GM12878 (cell line): ENCODE data around the gene EEFSEC. TPM values are rescaled to one million over a fixed set of nuclear protein-coding genes. Genes with fewer than 3 reads are reported as not detected.

Experiments
- ATAC-seq: fragments of 200-7000 bp; cut with Tn5 transposase; 3 replicates; pipeline ENCODE4 v1.9.1; 2020; ENCODE audit warnings: mild to moderate bottlenecking, moderate library complexity
- BruUV-seq: library from RNA; stranded (reverse); fragments of 400-500 nt; replicated peaks from 2 replicates; lab custom pipeline; 2021; lab: Mats Ljungman, UMichigan
- CTCF ChIA-PET: fragments of 300-600 bp; sonication (Branson Sonifier 250); formaldehyde crosslinking; extraction: SDS; loops from one replicate; lab custom pipeline; 2021; ENCODE audit warnings: inconsistent platforms; lab: Yijun Ruan, JAX
- POLR2A ChIA-PET: fragments of 350-600 bp; formaldehyde crosslinking; extraction: SDS; loops from one replicate; lab custom pipeline; 2021; ENCODE audit warnings: inconsistent platforms; lab: Charles Lee
- RAD21 ChIA-PET: fragments of 300-600 bp; sonication (Branson Sonifier 250); formaldehyde crosslinking; loops from one replicate; lab custom pipeline; 2023; ENCODE audit warnings: antibody characterized with exemption; ENCODE audit not compliant: unreplicated experiment; lab: Charles Lee
- SMC1A ChIA-PET: fragments of 300-600 bp; sonication (Branson Sonifier 250); formaldehyde crosslinking; loops from one replicate; lab custom pipeline; 2023; ENCODE audit not compliant: unreplicated experiment, uncharacterized antibody; lab: Charles Lee
- DNase-seq: peaks from one replicate; pipeline ENCODE4 v3.0.0-alpha.2; 2011; ENCODE audit warnings: low read depth, low spot score
- FAIRE-seq: peaks from 3 replicates; lab custom pipeline; 2011; peaks lifted over from hg19 to GRCh38; lab: Jason Lieb, UNC
- H2AFZ ChIP-seq: 2 replicates; pipeline ENCODE4 v1.6.0; 2011; ENCODE audit warnings: low read depth, low read length, control low read depth; ENCODE audit not compliant: control insufficient read depth
- H3K27ac ChIP-seq: 2 replicates; pipeline ENCODE4 v1.5.1; 2011; ENCODE audit warnings: control low read depth; ENCODE audit not compliant: control insufficient read depth, insufficient read depth
- H3K27me3 ChIP-seq, 2 experiments: replicated peaks in 1 of 2; 2 replicates each; pipeline versions ENCODE4 v1.6.0 to v1.6.1; 2011; ENCODE audit warnings: low read length in 1 of 2; ENCODE audit not compliant: control insufficient read depth in 2 of 2, insufficient read depth in 2 of 2
- H3K36me3 ChIP-seq, 2 experiments: 2 replicates each; pipeline ENCODE4 v1.5.1; 2011; ENCODE audit warnings: low read length in 1 of 2; ENCODE audit not compliant: control insufficient read depth in 2 of 2, insufficient read depth in 2 of 2
- H3K4me1 ChIP-seq: 2 replicates; pipeline ENCODE4 v1.6.1; 2011; ENCODE audit warnings: mild to moderate bottlenecking, low read length, moderate library complexity, mixed read lengths; ENCODE audit not compliant: control insufficient read depth, insufficient read depth
- H3K4me2 ChIP-seq: 2 replicates; pipeline ENCODE4 v1.6.0; 2011; ENCODE audit warnings: control low read depth; ENCODE audit not compliant: control insufficient read depth, insufficient read depth
- H3K4me3 ChIP-seq: fragments of 200-600 bp; sonication (generic); 2 replicates; pipeline ENCODE4 v1.5.1; 2016
- H3K79me2 ChIP-seq: 2 replicates; pipeline ENCODE4 v1.6.0; 2011; ENCODE audit warnings: low read length; ENCODE audit not compliant: control insufficient read depth, insufficient read depth
- H3K9ac ChIP-seq: 2 replicates; pipeline ENCODE4 v1.8.0; 2011; ENCODE audit warnings: low read length, control low read depth, mixed read lengths; ENCODE audit not compliant: control insufficient read depth, insufficient read depth
- H3K9me3 ChIP-seq: replicated peaks from 3 replicates; pipeline ENCODE4 v1.5.1; 2011; ENCODE audit warnings: mild to moderate bottlenecking, low read length; ENCODE audit not compliant: control insufficient read depth, insufficient read depth
- H4K20me1 ChIP-seq: 2 replicates; pipeline ENCODE4 v1.6.0; 2011; ENCODE audit not compliant: control insufficient read depth, insufficient read depth
- MTA3 ChIP-seq: IDR thresholded peaks from 2 replicates; pipeline ENCODE4 v1.6.1; 2012; ENCODE audit warnings: low read length, inconsistent platforms, borderline replicate concordance
- NR2F1 ChIP-seq: fragments of 450-650 bp; conservative IDR thresholded peaks from 2 replicates; pipeline ENCODE4 v1.6.1; 2017; ENCODE audit warnings: mild to moderate bottlenecking
- PAX8 ChIP-seq: fragments of 450-650 bp; IDR thresholded peaks from 2 replicates; pipeline ENCODE4 v1.6.1; 2017; ENCODE audit warnings: mild to moderate bottlenecking, moderate library complexity
- PML ChIP-seq: IDR thresholded peaks from 2 replicates; pipeline ENCODE4 v1.6.1; 2012; ENCODE audit warnings: low read length, inconsistent platforms
- RELA ChIP-seq: fragments of 450-650 bp; IDR thresholded peaks from 2 replicates; pipeline ENCODE4 v1.8.0; 2014; ENCODE audit warnings: borderline replicate concordance; ENCODE audit not compliant: partially characterized antibody
- SMAD1 ChIP-seq: fragments of 450-650 bp; IDR thresholded peaks from 2 replicates; pipeline ENCODE4 v1.6.1; 2018; ENCODE audit warnings: mild to moderate bottlenecking, low read depth; ENCODE audit not compliant: partially characterized antibody
- TCF3 ChIP-seq: IDR thresholded peaks from 2 replicates; pipeline ENCODE4 v1.6.1; 2012; ENCODE audit warnings: low read depth, mild to moderate bottlenecking, low read length, borderline replicate concordance; ENCODE audit not compliant: insufficient read depth
- ZNF274 ChIP-seq: IDR thresholded peaks from one replicate; pipeline ENCODE4 v1.8.0; 2011; ENCODE audit not compliant: insufficient read length, insufficient read depth
- WGBS: methylation state at CpG from one replicate; pipeline ENCODE4 v1.1.6; 2016; ENCODE audit warnings: low lambda C conversion rate; ENCODE audit not compliant: insufficient replicate concordance, insufficient coverage; ENCODE audit errors: missing lambda C conversion rate; 5-methylcytosine and 5-hydroxymethylcytosine counted together
- in situ Hi-C: fragments of 300-500 bp; cut with MboI; formaldehyde crosslinking; loops from 9 replicates; pipeline ENCODE4 v1.14.3; 2018; ENCODE audit warnings: mixed read lengths
- intact Hi-C: fragments of 100-400 bp; cut with micrococcal nuclease; formaldehyde crosslinking; loops from one replicate; pipeline ENCODE4 v1.14.2; 2022; ENCODE audit not compliant: unreplicated experiment
- polyA plus RNA-seq, 11 experiments: library from polyadenylated mRNA; depleted of rRNA in 4 of 11; unstranded in 6 of 11; stranded (reverse) in 5 of 11; fragments of >200 nt; fragmentation: Nextera tagmentation in 4 of 11; fragmentation: Illumina TruSeq in 1 of 11; extraction: Ambion mirVana in 4 of 11; extraction: Trizol in 1 of 11; gene quantifications; 1 replicate in 1 of 11; 2 replicates in 10 of 11; pipeline versions ENCODE4 v1.2.1 to v1.2.3, GENCODE V29; 2011 to 2016; ENCODE audit warnings: inconsistent platforms in 2 of 11, missing spikeins in 2 of 11, low read depth in 1 of 11
- total RNA-seq, 4 experiments: library from RNA; depleted of rRNA in 3 of 4; stranded (reverse); fragments of >200 nt in 3 of 4; fragmentation: Illumina TruSeq in 1 of 4; extraction: Trizol in 1 of 4; gene quantifications; 2 replicates each; pipeline versions ENCODE4 v1.2.1 to v1.2.3, GENCODE V29; 2013 to 2021
- TF ChIP-seq, protein P1 (sequence below): fragments of 150-350 bp; IDR thresholded peaks from 2 replicates; pipeline ENCODE4 v1.6.1; 2016; ENCODE audit warnings: low read depth, low read length

EEFSEC gene
- total and polyA plus RNA-seq, 10 of the 15 experiments (the other 5 are each of a cell fraction or from before 2014, with no cell fraction given): 0.29 to 29.1 (median 16.1) TPM

DNA sequence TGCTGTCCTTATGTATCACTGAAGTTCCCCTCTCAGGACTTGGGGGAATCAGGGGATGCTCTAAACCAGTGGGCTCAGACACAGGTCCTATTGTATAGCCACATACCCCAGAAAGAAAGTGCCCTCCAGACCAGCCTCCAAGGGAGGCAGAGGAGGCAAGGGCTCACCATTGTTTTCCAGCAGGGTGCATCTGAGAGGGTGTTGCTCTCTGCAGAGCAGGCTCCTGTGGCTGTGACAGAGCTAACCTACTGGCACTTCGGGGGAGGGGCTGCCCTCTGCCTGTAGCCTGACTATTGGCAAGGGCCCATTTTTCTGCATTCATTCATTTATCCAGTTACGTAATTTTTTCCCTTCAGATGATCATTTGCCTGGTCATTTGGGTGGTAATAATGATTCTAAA, 39.9 kb downstream of the EEFSEC start:
- no peak for TF ChIP-seq RELA
- TF ChIP-seq MTA3: no peak
- TF ChIP-seq SMAD1: no peak
- TF ChIP-seq ZNF274: no peak
- no peak for TF ChIP-seq PAX8
- TF ChIP-seq TCF3: no peak
- TF ChIP-seq NR2F1: no peak
- TF ChIP-seq PML: no peak
- TF ChIP-seq, protein P1, sequence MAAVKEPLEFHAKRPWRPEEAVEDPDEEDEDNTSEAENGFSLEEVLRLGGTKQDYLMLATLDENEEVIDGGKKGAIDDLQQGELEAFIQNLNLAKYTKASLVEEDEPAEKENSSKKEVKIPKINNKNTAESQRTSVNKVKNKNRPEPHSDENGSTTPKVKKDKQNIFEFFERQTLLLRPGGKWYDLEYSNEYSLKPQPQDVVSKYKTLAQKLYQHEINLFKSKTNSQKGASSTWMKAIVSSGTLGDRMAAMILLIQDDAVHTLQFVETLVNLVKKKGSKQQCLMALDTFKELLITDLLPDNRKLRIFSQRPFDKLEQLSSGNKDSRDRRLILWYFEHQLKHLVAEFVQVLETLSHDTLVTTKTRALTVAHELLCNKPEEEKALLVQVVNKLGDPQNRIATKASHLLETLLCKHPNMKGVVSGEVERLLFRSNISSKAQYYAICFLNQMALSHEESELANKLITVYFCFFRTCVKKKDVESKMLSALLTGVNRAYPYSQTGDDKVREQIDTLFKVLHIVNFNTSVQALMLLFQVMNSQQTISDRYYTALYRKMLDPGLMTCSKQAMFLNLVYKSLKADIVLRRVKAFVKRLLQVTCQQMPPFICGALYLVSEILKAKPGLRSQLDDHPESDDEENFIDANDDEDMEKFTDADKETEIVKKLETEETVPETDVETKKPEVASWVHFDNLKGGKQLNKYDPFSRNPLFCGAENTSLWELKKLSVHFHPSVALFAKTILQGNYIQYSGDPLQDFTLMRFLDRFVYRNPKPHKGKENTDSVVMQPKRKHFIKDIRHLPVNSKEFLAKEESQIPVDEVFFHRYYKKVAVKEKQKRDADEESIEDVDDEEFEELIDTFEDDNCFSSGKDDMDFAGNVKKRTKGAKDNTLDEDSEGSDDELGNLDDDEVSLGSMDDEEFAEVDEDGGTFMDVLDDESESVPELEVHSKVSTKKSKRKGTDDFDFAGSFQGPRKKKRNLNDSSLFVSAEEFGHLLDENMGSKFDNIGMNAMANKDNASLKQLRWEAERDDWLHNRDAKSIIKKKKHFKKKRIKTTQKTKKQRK: no peak
- no peaks in the 10 kb centered on the region for H3K4me1 ChIP-seq
- ATAC-seq: no peak

More for the DNA sequence above, 39.9 kb downstream of the EEFSEC start:
- Histone ChIP-seq H2AFZ (no peak overlapping the region), H4K20me1 (no peaks in the 10 kb centered on the region), H3K36me3 (no peaks in the 10 kb centered on the region), H3K79me2 (no peaks in the 10 kb centered on the region), H3K27ac (no peak overlapping the region), H3K27me3 (no peaks in the 10 kb centered on the region), H3K9me3 (no peaks in the 10 kb centered on the region), H3K4me3 (no peak overlapping the region), H3K4me2 (no peak overlapping the region), H3K9ac (no peak overlapping the region)
- CTCF ChIA-PET: no interaction called here
- DNase-seq (no peak), FAIRE-seq (no peak)
- intact Hi-C loops: no loop called here
- SMC1A ChIA-PET: no interaction called here
- WGBS: 61% methylated on average over 2 of the region's 2 CpGs
- in situ Hi-C loops: no loop called here
- POLR2A ChIA-PET: interaction anchor here (1.2 kb wide), 1 partner anchor 17 kb away, joined by 3 read pairs; no protein-coding TSS in a partner anchor
- RAD21 ChIA-PET: no interaction called here
- no TSS peak for BruUV-seq
